Measurements from ENCODE around the gene TJP2.
"Not testable (repeated sequence)": the region's sequence is repeated elsewhere in the genome, so short reads cannot be mapped to it uniquely, and the experiment has no call there.

Gene TJP2

GRCh38 chr9:69292078-69292477, 118.0 kb downstream of the TJP2 start:
- no peak for DNase-seq (ENCODE audit: low read depth)

- DNase-seq (ENCODE audit: low read depth): no peak
These were observed 119.1 kb downstream of the TJP2 start for GRCh38 chr9:69293156-69293555.

GRCh38 chr9:69295872-69296552, 121.9 kb downstream of the TJP2 start:
- no peak for DNase-seq (ENCODE audit: low read depth)

GRCh38 chr9:69297300-69297980, 123.4 kb downstream of the TJP2 start:
- no peak for DNase-seq (ENCODE audit: low read depth)

GRCh38 chr9:69299315-69299714, 125.2 kb downstream of the TJP2 start:
- no peak for DNase-seq (ENCODE audit: low read depth)

GRCh38 chr9:69299826-69300225, 125.7 kb downstream of the TJP2 start:
- DNase-seq (ENCODE audit: low read depth): no peak

GRCh38 chr9:69303331-69303730, 129.3 kb downstream of the TJP2 start:
- DNase-seq (ENCODE audit: low read depth): no peak

GRCh38 chr9:69306895-69307445, 132.9 kb downstream of the TJP2 start:
- not testable (repeated sequence) for DNase-seq (ENCODE audit: low read depth)

GRCh38 chr9:69307446-69308205, 133.5 kb downstream of the TJP2 start:
- DNase-seq (ENCODE audit: low read depth): no peak

- no peak for DNase-seq (ENCODE audit: low read depth)
These were observed 134.3 kb downstream of the TJP2 start for GRCh38 chr9:69308206-69308931.

GRCh38 chr9:69313175-69313574, 139.1 kb downstream of the TJP2 start:
- no peak for DNase-seq (ENCODE audit: low read depth)

- no peak for DNase-seq (ENCODE audit: low read depth)
These were observed 140.5 kb downstream of the TJP2 start for GRCh38 chr9:69314547-69314946.

- no peak for DNase-seq (ENCODE audit: low read depth)
These were observed 143.0 kb downstream of the TJP2 start for GRCh38 chr9:69317081-69317480.

- DNase-seq (ENCODE audit: low read depth): peak; percentile 34
These were observed 143.8 kb downstream of the TJP2 start for GRCh38 chr9:69317894-69318293.

GRCh38 chr9:69319324-69320025, 145.4 kb downstream of the TJP2 start:
- DNase-seq (ENCODE audit: low read depth): no peak

- DNase-seq (ENCODE audit: low read depth): no peak
These were observed 148.2 kb downstream of the TJP2 start for GRCh38 chr9:69322256-69322655.

GRCh38 chr9:69323861-69324260, 149.8 kb downstream of the TJP2 start:
- DNase-seq (ENCODE audit: low read depth): no peak

Measured in activated T-cell treated with anti-CD3 and anti-CD28 coated beads for 48 hours (primary cell).